ENCODE data around the gene HDDC3.

HDDC3 gene

DNA sequence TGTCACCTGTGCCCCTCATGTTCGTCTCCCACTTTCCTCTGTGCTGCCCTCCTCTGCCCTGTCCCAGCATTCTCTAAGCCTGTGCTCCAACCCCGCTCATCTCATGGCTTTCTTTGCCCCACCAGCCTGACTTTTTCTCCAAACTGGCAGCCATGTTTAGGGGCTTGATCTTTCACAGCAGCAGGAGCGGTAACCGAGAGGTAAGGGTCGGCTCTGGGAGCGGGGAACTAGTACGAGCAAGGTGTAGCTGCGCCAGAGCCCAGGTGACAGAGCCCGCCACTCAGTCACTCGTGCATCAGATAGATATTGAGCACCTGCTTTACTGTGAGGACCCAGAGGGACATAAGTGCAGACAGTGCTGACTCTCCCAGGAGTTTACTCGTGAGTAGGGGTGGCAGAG is 15.9 kb downstream of the HDDC3 start:
- Histone ChIP-seq H3K36me3 (ENCODE audit: control insufficient read depth, insufficient read depth, low read length) (peaks cover 60% of the 10 kb centered on the region), H3K27me3 (replicated peaks; ENCODE audit: control insufficient read depth, insufficient read depth, low read length) (no peaks in the 10 kb centered on the region), H3K4me3 (replicated peaks; ENCODE audit: low read depth, low read length) (no peak overlapping the region)
- TF ChIP-seq, protein P1, sequence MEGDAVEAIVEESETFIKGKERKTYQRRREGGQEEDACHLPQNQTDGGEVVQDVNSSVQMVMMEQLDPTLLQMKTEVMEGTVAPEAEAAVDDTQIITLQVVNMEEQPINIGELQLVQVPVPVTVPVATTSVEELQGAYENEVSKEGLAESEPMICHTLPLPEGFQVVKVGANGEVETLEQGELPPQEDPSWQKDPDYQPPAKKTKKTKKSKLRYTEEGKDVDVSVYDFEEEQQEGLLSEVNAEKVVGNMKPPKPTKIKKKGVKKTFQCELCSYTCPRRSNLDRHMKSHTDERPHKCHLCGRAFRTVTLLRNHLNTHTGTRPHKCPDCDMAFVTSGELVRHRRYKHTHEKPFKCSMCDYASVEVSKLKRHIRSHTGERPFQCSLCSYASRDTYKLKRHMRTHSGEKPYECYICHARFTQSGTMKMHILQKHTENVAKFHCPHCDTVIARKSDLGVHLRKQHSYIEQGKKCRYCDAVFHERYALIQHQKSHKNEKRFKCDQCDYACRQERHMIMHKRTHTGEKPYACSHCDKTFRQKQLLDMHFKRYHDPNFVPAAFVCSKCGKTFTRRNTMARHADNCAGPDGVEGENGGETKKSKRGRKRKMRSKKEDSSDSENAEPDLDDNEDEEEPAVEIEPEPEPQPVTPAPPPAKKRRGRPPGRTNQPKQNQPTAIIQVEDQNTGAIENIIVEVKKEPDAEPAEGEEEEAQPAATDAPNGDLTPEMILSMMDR (IDR thresholded peaks at IDR 0.05; ENCODE audit: insufficient read depth, low read length, poor library complexity, severe bottlenecking): no peak
- no peak for DNase-seq (ENCODE audit: extremely low read depth, insufficient read length)

GRCh38 chr15:90915808-90916440 is 16.4 kb downstream of the HDDC3 start:
- peaks cover 65% of the 10 kb centered on the region for H3K36me3 ChIP-seq (ENCODE audit: control insufficient read depth, insufficient read depth, low read length)
- H3K27me3 ChIP-seq (replicated peaks; ENCODE audit: control insufficient read depth, insufficient read depth, low read length): no peaks in the 10 kb centered on the region
- H3K4me3 ChIP-seq (replicated peaks; ENCODE audit: low read depth, low read length): no peak overlapping the region
- no peak for DNase-seq (ENCODE audit: extremely low read depth, insufficient read length)
- TF ChIP-seq, protein P1 (IDR thresholded peaks at IDR 0.05; ENCODE audit: insufficient read depth, low read length, poor library complexity, severe bottlenecking): no peak

- DNase-seq (ENCODE audit: extremely low read depth, insufficient read length): no peak
- Histone ChIP-seq H3K27me3 (replicated peaks; ENCODE audit: control insufficient read depth, insufficient read depth, low read length) (no peaks in the 10 kb centered on the region), H3K36me3 (ENCODE audit: control insufficient read depth, insufficient read depth, low read length) (peaks cover 68% of the 10 kb centered on the region), H3K4me3 (replicated peaks; ENCODE audit: low read depth, low read length) (no peak overlapping the region)
- TF ChIP-seq, protein P1 (IDR thresholded peaks at IDR 0.05; ENCODE audit: insufficient read depth, low read length, poor library complexity, severe bottlenecking): no peak
Observed at GRCh38 chr15:90915216-90915807, 17.0 kb downstream of the HDDC3 start.

DNA sequence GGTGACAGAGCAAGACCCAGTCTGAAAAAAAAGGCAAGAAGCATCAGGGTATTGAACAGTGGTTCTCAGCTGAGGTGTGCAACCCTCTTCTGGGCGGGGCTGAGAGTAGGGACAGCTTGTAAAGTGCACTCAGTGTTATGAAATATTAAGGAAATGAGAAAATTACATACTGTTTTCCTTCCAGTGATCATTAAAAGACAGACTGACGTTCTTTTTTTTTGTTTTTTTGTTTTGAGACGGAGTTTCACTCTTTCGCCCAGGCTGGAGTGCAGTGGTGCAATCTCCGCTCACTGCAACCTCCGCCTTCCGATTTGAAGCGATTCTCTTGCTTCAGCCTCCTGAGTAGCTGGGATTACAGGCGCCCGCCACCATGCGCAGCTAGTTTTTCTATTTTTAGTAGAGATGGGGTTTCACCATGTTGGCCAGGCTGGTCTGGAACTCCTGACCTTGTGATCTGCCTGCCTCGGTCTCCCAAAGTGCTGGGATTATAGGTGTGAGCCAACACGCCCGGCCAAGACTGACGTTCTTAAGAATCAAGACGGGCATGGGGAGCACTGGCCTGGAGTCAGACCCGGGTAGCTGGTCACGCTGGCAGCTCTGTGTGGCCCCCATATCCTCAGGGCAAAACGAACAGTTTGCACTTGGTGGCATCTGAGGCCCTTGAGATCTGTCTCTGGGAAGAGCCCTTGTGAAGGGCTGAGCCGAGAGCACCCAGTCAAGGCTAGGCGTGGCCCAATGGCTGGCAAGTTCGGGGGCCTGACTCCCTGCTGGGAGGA is 17.9 kb downstream of the HDDC3 start:
- H3K36me3 ChIP-seq (ENCODE audit: control insufficient read depth, insufficient read depth, low read length): peaks cover 63% of the 10 kb centered on the region
- H3K4me3 ChIP-seq (replicated peaks; ENCODE audit: low read depth, low read length): no peak overlapping the region
- no peak for DNase-seq (ENCODE audit: extremely low read depth, insufficient read length)
- H3K27me3 ChIP-seq (replicated peaks; ENCODE audit: control insufficient read depth, insufficient read depth, low read length): no peaks in the 10 kb centered on the region
- TF ChIP-seq, protein P1 (IDR thresholded peaks at IDR 0.05; ENCODE audit: insufficient read depth, low read length, poor library complexity, severe bottlenecking): no peak

- no peak for DNase-seq (ENCODE audit: extremely low read depth, insufficient read length)
- Histone ChIP-seq H3K27me3 (replicated peaks; ENCODE audit: control insufficient read depth, insufficient read depth, low read length) (no peaks in the 10 kb centered on the region), H3K36me3 (ENCODE audit: control insufficient read depth, insufficient read depth, low read length) (peaks cover 67% of the 10 kb centered on the region), H3K4me3 (replicated peaks; ENCODE audit: low read depth, low read length) (no peak overlapping the region)
- TF ChIP-seq, protein P1 (IDR thresholded peaks at IDR 0.05; ENCODE audit: insufficient read depth, low read length, poor library complexity, severe bottlenecking): no peak
Observed at GRCh38 chr15:90913398-90913944, 18.9 kb downstream of the HDDC3 start.
